BJ (cell line): ENCODE data around the gene LVRN. TPM values are rescaled to one million over a fixed set of nuclear protein-coding genes. Genes with fewer than 3 reads are reported as not detected.
"Not testable (repeated sequence)": the region's sequence is repeated elsewhere in the genome, so short reads cannot be mapped to it uniquely, and the experiment has no call there.

Experiments
- CTCF ChIA-PET: fragments of 350-600 bp; formaldehyde crosslinking; extraction: SDS; loops from one replicate; lab custom pipeline; 2021; ENCODE audit warnings: antibody characterized with exemption, inconsistent platforms; lab: Yijun Ruan, JAX
- POLR2A ChIA-PET: fragments of 300-600 bp; sonication (Branson Sonifier 250); formaldehyde crosslinking; extraction: SDS; loops from one replicate; lab custom pipeline; 2021; ENCODE audit warnings: antibody characterized with exemption; lab: Charles Lee
- DNase-seq: peaks from one replicate; pipeline ENCODE4 v3.0.0-alpha.2; 2011; ENCODE audit warnings: low read depth
- H3K27me3 ChIP-seq: 2 replicates; pipeline ENCODE4 v1.6.0; 2011; ENCODE audit warnings: low read length; ENCODE audit not compliant: control insufficient read depth, insufficient read depth
- H3K36me3 ChIP-seq: 2 replicates; pipeline ENCODE4 v1.5.1; 2011; ENCODE audit warnings: low read length; ENCODE audit not compliant: control insufficient read depth, insufficient read depth
- H3K4me3 ChIP-seq: 2 replicates; pipeline ENCODE4 v1.5.1; 2011; ENCODE audit warnings: low read depth, mild to moderate bottlenecking, control low read depth, low read length
- CTCF ChIP-seq: IDR thresholded peaks from 2 replicates; pipeline ENCODE4 v1.5.1; 2011; ENCODE audit warnings: low read depth, mild to moderate bottlenecking, control low read depth, inconsistent platforms, low read length, moderate library complexity; ENCODE audit not compliant: insufficient read depth
- polyA minus RNA-seq: library from RNA; depleted of rRNA, polyadenylated mRNA; stranded (reverse); fragments of >200 nt; gene quantifications from 2 replicates; pipeline ENCODE4 v1.2.3, GENCODE V29; 2011; rRNA and poly(A)+ RNA removed
- polyA plus RNA-seq: library from polyadenylated mRNA; depleted of rRNA; stranded (reverse); fragments of >200 nt; gene quantifications from 2 replicates; pipeline ENCODE4 v1.2.3, GENCODE V29; 2011; rRNA removed

LVRN gene, protein sequence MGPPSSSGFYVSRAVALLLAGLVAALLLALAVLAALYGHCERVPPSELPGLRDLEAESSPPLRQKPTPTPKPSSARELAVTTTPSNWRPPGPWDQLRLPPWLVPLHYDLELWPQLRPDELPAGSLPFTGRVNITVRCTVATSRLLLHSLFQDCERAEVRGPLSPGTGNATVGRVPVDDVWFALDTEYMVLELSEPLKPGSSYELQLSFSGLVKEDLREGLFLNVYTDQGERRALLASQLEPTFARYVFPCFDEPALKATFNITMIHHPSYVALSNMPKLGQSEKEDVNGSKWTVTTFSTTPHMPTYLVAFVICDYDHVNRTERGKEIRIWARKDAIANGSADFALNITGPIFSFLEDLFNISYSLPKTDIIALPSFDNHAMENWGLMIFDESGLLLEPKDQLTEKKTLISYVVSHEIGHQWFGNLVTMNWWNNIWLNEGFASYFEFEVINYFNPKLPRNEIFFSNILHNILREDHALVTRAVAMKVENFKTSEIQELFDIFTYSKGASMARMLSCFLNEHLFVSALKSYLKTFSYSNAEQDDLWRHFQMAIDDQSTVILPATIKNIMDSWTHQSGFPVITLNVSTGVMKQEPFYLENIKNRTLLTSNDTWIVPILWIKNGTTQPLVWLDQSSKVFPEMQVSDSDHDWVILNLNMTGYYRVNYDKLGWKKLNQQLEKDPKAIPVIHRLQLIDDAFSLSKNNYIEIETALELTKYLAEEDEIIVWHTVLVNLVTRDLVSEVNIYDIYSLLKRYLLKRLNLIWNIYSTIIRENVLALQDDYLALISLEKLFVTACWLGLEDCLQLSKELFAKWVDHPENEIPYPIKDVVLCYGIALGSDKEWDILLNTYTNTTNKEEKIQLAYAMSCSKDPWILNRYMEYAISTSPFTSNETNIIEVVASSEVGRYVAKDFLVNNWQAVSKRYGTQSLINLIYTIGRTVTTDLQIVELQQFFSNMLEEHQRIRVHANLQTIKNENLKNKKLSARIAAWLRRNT
- polyA plus RNA-seq (0.05 and 0.21 TPM in 2 replicates), polyA minus RNA-seq (0.09 and 0.36 TPM in 2 replicates)

DNA sequence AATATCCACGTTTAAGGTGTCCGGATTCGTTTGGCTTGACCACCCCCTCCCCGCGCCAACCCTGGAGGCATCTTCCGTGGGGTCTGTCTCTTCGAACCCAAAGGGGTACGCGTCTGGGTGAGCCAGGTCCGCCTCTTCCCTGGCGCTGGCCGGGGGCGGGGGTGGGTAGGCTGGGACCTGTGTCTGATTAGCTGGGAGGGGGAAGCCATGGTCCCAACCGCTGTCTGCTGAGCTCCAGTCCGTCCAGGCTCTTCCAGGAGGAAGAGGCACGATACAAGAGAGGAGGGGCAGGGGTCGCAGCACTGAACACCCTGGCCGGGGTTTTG is at the start of gene LVRN:
LVRN (plus strand) TSS at position 237 of the 326 bp plus-strand sequence. CDS start 143 bp downstream, outside the sequence.
- TF ChIP-seq CTCF: no peak
- H3K36me3 ChIP-seq: no peaks in the 10 kb centered on the region
- CTCF ChIA-PET: interaction anchor here (1.2 kb wide), 1 partner anchor 16 kb away, joined by 3 read pairs; no protein-coding TSS in a partner anchor
- peak within 1 kb of the TSS; percentile 21 for H3K4me3 ChIP-seq
- POLR2A ChIA-PET: interaction anchor here (0.5 kb wide), 1 partner anchor 97 kb away, joined by 3 read pairs; no protein-coding TSS in a partner anchor
- DNase-seq: no peak
- peaks cover 7% of the 10 kb centered on the region; the same call in 1 of the 2 replicates for H3K27me3 ChIP-seq

GRCh38 chr5:115913623-115914400 is 48.5 kb upstream of the LVRN start:
- H3K4me3 ChIP-seq, DNase-seq, POLR2A ChIA-PET, H3K36me3 ChIP-seq, H3K27me3 ChIP-seq, CTCF ChIA-PET: not testable (repeated sequence)

- H3K4me3 ChIP-seq: no peak overlapping the region
- ChIA-PET POLR2A (no interaction called here), CTCF (interaction anchor here (0.6 to 2.1 kb wide), 2 partner anchors 19 to 1951 kb away, joined by 3 to 5 read pairs; no protein-coding TSS in a partner anchor)
- H3K36me3 ChIP-seq: no peaks in the 10 kb centered on the region
- DNase-seq: no peak
- no peak for TF ChIP-seq CTCF
- no peaks in the 10 kb centered on the region for H3K27me3 ChIP-seq
These were observed 42.0 kb upstream of the LVRN start for GRCh38 chr5:115920171-115920725.

- H3K4me3 ChIP-seq, H3K36me3 ChIP-seq, CTCF ChIA-PET, DNase-seq, H3K27me3 ChIP-seq, POLR2A ChIA-PET: not testable (repeated sequence)
These were observed 33.5 kb upstream of the LVRN start for GRCh38 chr5:115928578-115929407.

- POLR2A ChIA-PET, H3K4me3 ChIP-seq, H3K36me3 ChIP-seq, CTCF ChIA-PET, H3K27me3 ChIP-seq, DNase-seq: not testable (repeated sequence)
These were observed 32.1 kb upstream of the LVRN start for GRCh38 chr5:115930171-115930570.
